Mucosa of rectum (tissue), 2 donors: ENCODE data around the gene BCAS1.

Source experiments
- H3K27ac ChIP-seq, 2 donors: one replicate each; pipeline ENCODE4 v1.7.0; 2013; ENCODE audit warnings: inconsistent platforms in 2 of 2, low read depth in 2 of 2, low read length in 2 of 2
- H3K27me3 ChIP-seq, 2 donors: one replicate each; pipeline ENCODE4 v1.7.0; 2013; ENCODE audit warnings: low read length in 2 of 2; ENCODE audit not compliant: control insufficient read depth in 2 of 2, insufficient read depth in 2 of 2
- H3K36me3 ChIP-seq, 2 donors: one replicate each; pipeline ENCODE4 v1.7.0; 2013; ENCODE audit warnings: low read length in 2 of 2; ENCODE audit not compliant: control insufficient read depth in 2 of 2, insufficient read depth in 2 of 2
- H3K4me1 ChIP-seq, 2 donors: one replicate each; pipeline ENCODE4 v1.7.0; 2013; ENCODE audit warnings: low read length in 2 of 2, mild to moderate bottlenecking in 1 of 2; ENCODE audit not compliant: control insufficient read depth in 2 of 2, insufficient read depth in 2 of 2
- H3K4me3 ChIP-seq, 2 donors: one replicate each; pipeline ENCODE4 v1.7.0; 2013; ENCODE audit warnings: low read length in 2 of 2
- H3K9ac ChIP-seq, 2 donors: one replicate each; pipeline ENCODE4 v1.7.0; 2013; ENCODE audit warnings: low read length in 2 of 2, low read depth in 1 of 2, mild to moderate bottlenecking in 1 of 2
- H3K9me3 ChIP-seq, 2 donors: one replicate each; pipeline ENCODE4 v1.7.0; 2013; ENCODE audit warnings: low read length in 2 of 2; ENCODE audit not compliant: control insufficient read depth in 2 of 2
- donor health status: healthy.
- donor health status: Normal muscosa, but diverticular disease.

The BCAS1 gene

DNA sequence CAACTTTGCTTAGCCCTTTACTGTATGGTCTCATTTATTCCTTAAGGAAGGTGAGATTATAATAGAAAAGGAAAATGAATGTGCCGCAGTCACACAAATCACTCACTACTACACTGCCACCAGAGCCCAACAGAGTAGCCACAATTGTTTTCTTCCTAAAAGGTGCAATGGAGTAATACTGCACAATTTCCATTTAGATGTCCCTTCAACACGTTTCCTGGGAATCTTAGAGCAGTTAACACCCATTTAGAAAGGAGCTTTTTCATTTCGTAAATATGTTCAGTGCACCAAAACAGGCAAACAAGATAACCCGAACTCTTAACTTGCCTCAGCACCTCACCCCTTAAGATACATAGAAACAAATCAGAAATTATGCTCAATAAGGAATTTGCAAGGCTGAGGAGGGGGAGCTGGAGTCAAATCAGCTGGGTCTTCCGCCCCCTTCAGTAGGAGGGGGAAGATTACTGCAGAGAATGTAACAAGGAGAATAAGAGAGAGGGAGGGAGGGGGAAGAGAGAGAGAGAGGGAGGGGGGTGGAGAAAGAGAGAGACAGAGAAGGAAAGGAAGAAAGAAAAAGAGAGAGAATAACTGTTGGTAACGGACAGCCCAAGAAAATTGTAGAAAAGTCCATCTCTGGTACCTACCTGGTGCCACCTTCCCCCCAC lies 155.5 kb downstream of the BCAS1 start:
- peak overlapping the region; percentile 82 to 88 for H3K27ac ChIP-seq
- H3K4me3 ChIP-seq: peak overlapping the region; percentile 86 to 90
- no peaks in the 10 kb centered on the region for H3K36me3 ChIP-seq
- H3K9ac ChIP-seq: peak overlapping the region; percentile 77 to 83
- H3K4me1 ChIP-seq: peaks cover 27 to 35% of the 10 kb centered on the region in 2 donors
- H3K9me3 ChIP-seq: no peaks in the 10 kb centered on the region
- H3K27me3 ChIP-seq: no peaks in the 10 kb centered on the region

DNA sequence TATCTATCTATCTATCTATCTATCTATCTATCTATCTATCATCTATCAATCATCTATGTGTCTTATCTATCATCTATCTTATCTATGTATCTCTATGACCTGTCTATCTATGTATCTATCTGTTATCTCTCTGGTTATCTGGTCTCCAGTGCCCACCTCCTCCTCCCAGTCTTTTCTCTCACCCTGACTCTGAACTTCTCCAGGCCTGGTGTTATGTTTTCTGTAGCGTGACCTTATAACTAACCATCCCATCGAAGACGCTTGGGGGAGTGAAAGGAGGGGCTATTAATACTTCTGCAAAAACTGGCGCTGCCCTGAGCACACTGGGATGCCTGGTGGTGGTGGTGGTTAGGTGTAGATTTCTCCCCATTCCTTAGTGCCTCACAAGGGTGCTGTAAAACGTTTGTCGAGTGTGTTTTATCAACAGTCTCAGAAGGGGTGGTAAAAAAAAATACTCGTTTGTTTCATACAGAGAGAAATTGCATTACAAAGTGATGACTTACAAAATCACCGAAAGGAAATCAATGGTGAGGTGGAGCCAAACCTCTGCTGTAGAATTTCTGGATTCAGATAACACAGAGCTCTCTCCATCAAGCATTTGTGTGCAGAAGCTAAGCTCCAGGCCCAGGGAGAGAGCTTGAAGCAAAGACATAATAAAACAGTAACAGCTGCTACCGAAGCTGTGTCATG lies 156.2 kb downstream of the BCAS1 start:
- Histone ChIP-seq H3K9ac (peak overlapping the region; percentile 77 to 83), H3K4me1 (peaks cover 27 to 37% of the 10 kb centered on the region in 2 donors), H3K36me3 (no peaks in the 10 kb centered on the region), H3K27ac (peak overlapping the region; percentile 82 to 88), H3K27me3 (no peaks in the 10 kb centered on the region), H3K4me3 (peak overlapping the region in 1 of 2 donors; percentile 90), H3K9me3 (no peaks in the 10 kb centered on the region)

DNA sequence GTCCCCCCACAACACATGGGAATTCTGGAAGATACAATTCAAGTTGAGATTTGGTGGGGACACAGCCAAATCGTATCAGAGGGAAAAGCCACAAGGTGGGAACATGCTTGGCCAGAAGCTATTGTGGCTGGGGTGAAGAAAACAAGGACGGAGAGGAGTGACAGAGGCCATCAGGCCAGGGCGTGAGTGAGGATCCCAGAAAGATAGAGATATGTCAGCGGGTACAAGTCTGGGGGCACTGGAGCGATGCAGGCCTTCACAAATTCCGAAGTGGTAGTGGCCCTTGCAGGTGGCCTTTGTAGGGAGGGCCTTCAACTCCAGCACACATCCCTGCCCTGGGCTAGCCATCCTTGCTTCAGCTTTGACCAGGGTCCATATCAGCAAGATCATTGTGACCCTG lies 159.1 kb downstream of the BCAS1 start:
- Histone ChIP-seq H3K4me3 (no peak overlapping the region), H3K27me3 (no peaks in the 10 kb centered on the region), H3K27ac (no peak overlapping the region), H3K4me1 (peaks cover 21 to 29% of the 10 kb centered on the region in 2 donors), H3K9me3 (no peaks in the 10 kb centered on the region), H3K36me3 (no peaks in the 10 kb centered on the region), H3K9ac (no peak overlapping the region)

GRCh38 chr20:53910351-53911002 lies 159.9 kb downstream of the BCAS1 start:
- H3K27me3 ChIP-seq: no peaks in the 10 kb centered on the region

GRCh38 chr20:53907968-53908751 lies 162.2 kb downstream of the BCAS1 start:
- Histone ChIP-seq H3K9me3 (no peaks in the 10 kb centered on the region), H3K27ac (no peak overlapping the region), H3K36me3 (no peaks in the 10 kb centered on the region), H3K4me3 (no peak overlapping the region), H3K27me3 (no peaks in the 10 kb centered on the region), H3K9ac (no peak overlapping the region), H3K4me1 (peaks cover 7 to 8% of the 10 kb centered on the region in 2 donors)

More at GRCh38 chr20:53910351-53911002, 159.9 kb downstream of the BCAS1 start:
- Histone ChIP-seq H3K9me3 (no peaks in the 10 kb centered on the region), H3K36me3 (no peaks in the 10 kb centered on the region), H3K27ac (no peak overlapping the region), H3K4me1 (peaks cover 20 to 24% of the 10 kb centered on the region in 2 donors), H3K4me3 (no peak overlapping the region), H3K9ac (no peak overlapping the region)

- Histone ChIP-seq H3K4me1 (peaks cover 16 to 17% of the 10 kb centered on the region in 2 donors), H3K4me3 (no peak overlapping the region), H3K9ac (no peak overlapping the region), H3K36me3 (no peaks in the 10 kb centered on the region), H3K27ac (no peak overlapping the region), H3K27me3 (no peaks in the 10 kb centered on the region), H3K9me3 (no peaks in the 10 kb centered on the region)
Measured at GRCh38 chr20:53905820-53906191, 164.6 kb downstream of the BCAS1 start.

GRCh38 chr20:53905019-53905819 lies 165.2 kb downstream of the BCAS1 start:
- H3K4me1 ChIP-seq: peaks cover 21% of the 10 kb centered on the region in 2 donors
- no peak overlapping the region for H3K4me3 ChIP-seq
- no peaks in the 10 kb centered on the region for H3K9me3 ChIP-seq
- H3K36me3 ChIP-seq: no peaks in the 10 kb centered on the region
- no peaks in the 10 kb centered on the region for H3K27me3 ChIP-seq
- H3K9ac ChIP-seq: no peak overlapping the region
- H3K27ac ChIP-seq: no peak overlapping the region

- Histone ChIP-seq H3K36me3 (no peaks in the 10 kb centered on the region), H3K27ac (no peak overlapping the region), H3K4me3 (no peak overlapping the region), H3K9me3 (no peaks in the 10 kb centered on the region), H3K27me3 (no peaks in the 10 kb centered on the region), H3K4me1 (peaks cover 28 to 29% of the 10 kb centered on the region in 2 donors), H3K9ac (no peak overlapping the region)
Measured at GRCh38 chr20:53904261-53904660, 166.1 kb downstream of the BCAS1 start.

DNA sequence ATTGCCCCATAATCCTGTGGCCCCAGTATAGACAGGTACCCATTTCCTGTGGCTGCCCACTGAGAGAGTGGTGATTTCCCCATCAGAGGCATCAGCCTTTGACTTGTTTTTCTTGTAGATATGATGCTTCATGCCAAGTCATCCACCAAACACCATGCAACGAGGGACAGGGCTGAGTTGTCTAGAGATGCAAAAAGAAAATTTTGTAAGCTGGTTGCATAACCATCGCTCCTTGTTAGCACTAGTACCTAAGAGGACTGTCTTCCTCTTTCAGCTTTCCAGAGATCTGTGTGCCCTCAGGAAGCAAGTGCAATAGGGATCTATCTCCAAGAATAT lies 166.8 kb downstream of the BCAS1 start:
- Histone ChIP-seq H3K4me1 (peaks cover 26 to 31% of the 10 kb centered on the region in 2 donors), H3K36me3 (no peaks in the 10 kb centered on the region), H3K27ac (no peak overlapping the region), H3K4me3 (no peak overlapping the region), H3K9me3 (no peaks in the 10 kb centered on the region), H3K9ac (no peak overlapping the region), H3K27me3 (no peaks in the 10 kb centered on the region)
